ENCODE measurements around the gene SLCO1C1. TPM values are rescaled to one million over a fixed set of nuclear protein-coding genes. Genes with fewer than 3 reads are reported as not detected.

The SLCO1C1 gene
- total RNA-seq, 1 donor from 2014 or later: not detected

- H3K36me3 Mint-ChIP-seq (ENCODE audit: low read depth, unreplicated experiment): no peaks in the 10 kb centered on the region
- Histone ChIP-seq H3K27me3 (ENCODE audit: insufficient read depth, low read length) (no peaks in the 10 kb centered on the region), H2AFZ (ENCODE audit: low read depth, low read length) (no peak overlapping the region), H3K4me2 (ENCODE audit: low read length) (no peak overlapping the region), H3K9me3 (ENCODE audit: insufficient read depth, low read depth, low read length) (no peaks in the 10 kb centered on the region), H4K20me1 (ENCODE audit: insufficient read depth, low read length) (no peaks in the 10 kb centered on the region), H3K27ac (ENCODE audit: low read depth, low read length) (no peak overlapping the region), H3K4me1 (ENCODE audit: insufficient read depth, low read length) (no peaks in the 10 kb centered on the region), H3K79me2 (ENCODE audit: insufficient read depth, low read length) (no peaks in the 10 kb centered on the region), H3K36me3 (ENCODE audit: insufficient read depth, low read length) (no peaks in the 10 kb centered on the region), H3K9ac (ENCODE audit: low read length) (no peak overlapping the region), H3K4me3 (ENCODE audit: insufficient read depth, low read depth, low read length) (no peak overlapping the region)
- FAIRE-seq: no peak
- no peaks in the 10 kb centered on the region for H3K4me1 Mint-ChIP-seq (ENCODE audit: low read depth, unreplicated experiment)
- DNase-seq (ENCODE audit: low read depth): no peak
- H3K27me3 Mint-ChIP-seq (ENCODE audit: low read depth, unreplicated experiment): no peaks in the 10 kb centered on the region
- H3K27ac Mint-ChIP-seq (ENCODE audit: unreplicated experiment): no peak overlapping the region
- TF ChIP-seq EZH2 (IDR thresholded peaks at IDR 0.05; ENCODE audit: insufficient read depth, low read length): no peak
- H3K4me3 Mint-ChIP-seq (ENCODE audit: unreplicated experiment): no peak overlapping the region
- H3K9me3 Mint-ChIP-seq (ENCODE audit: unreplicated experiment): peaks cover 2% of the 10 kb centered on the region
These were observed 97.8 kb downstream of the SLCO1C1 start for GRCh38 chr12:20792971-20793370.

GRCh38 chr12:20798554-20798953 is 103.4 kb downstream of the SLCO1C1 start:
- H4K20me1 ChIP-seq (ENCODE audit: insufficient read depth, low read length): no peaks in the 10 kb centered on the region
- no peak overlapping the region for H3K4me2 ChIP-seq (ENCODE audit: low read length)
- Mint-ChIP-seq H3K27ac (ENCODE audit: unreplicated experiment) (no peak overlapping the region), H3K36me3 (ENCODE audit: low read depth, unreplicated experiment) (no peaks in the 10 kb centered on the region), H3K27me3 (ENCODE audit: low read depth, unreplicated experiment) (no peaks in the 10 kb centered on the region), H3K9me3 (ENCODE audit: unreplicated experiment) (peaks cover 2% of the 10 kb centered on the region), H3K4me1 (ENCODE audit: low read depth, unreplicated experiment) (no peaks in the 10 kb centered on the region), H3K4me3 (ENCODE audit: unreplicated experiment) (no peak overlapping the region)
- no peak overlapping the region for H3K4me3 ChIP-seq (ENCODE audit: insufficient read depth, low read depth, low read length)
- DNase-seq (ENCODE audit: low read depth): peak; percentile 2
- no peaks in the 10 kb centered on the region for H3K36me3 ChIP-seq (ENCODE audit: insufficient read depth, low read length)
- no peak overlapping the region for H2AFZ ChIP-seq (ENCODE audit: low read depth, low read length)
- no peak for FAIRE-seq
- H3K9ac ChIP-seq (ENCODE audit: low read length): no peak overlapping the region
- no peaks in the 10 kb centered on the region for H3K79me2 ChIP-seq (ENCODE audit: insufficient read depth, low read length)
- no peaks in the 10 kb centered on the region for H3K9me3 ChIP-seq (ENCODE audit: insufficient read depth, low read depth, low read length)
- no peaks in the 10 kb centered on the region for H3K4me1 ChIP-seq (ENCODE audit: insufficient read depth, low read length)
- H3K27me3 ChIP-seq (ENCODE audit: insufficient read depth, low read length): no peaks in the 10 kb centered on the region
- no peak overlapping the region for H3K27ac ChIP-seq (ENCODE audit: low read depth, low read length)
- TF ChIP-seq EZH2 (IDR thresholded peaks at IDR 0.05; ENCODE audit: insufficient read depth, low read length): no peak
- peak; percentile 27 for TF ChIP-seq CTCF (IDR thresholded peaks at IDR 0.05; ENCODE audit: insufficient read depth, low read depth, low read length)

- Histone ChIP-seq H4K20me1 (ENCODE audit: insufficient read depth, low read length) (no peaks in the 10 kb centered on the region), H3K79me2 (ENCODE audit: insufficient read depth, low read length) (no peaks in the 10 kb centered on the region), H3K4me2 (ENCODE audit: low read length) (no peak overlapping the region), H3K27me3 (ENCODE audit: insufficient read depth, low read length) (no peaks in the 10 kb centered on the region), H3K4me3 (ENCODE audit: insufficient read depth, low read depth, low read length) (no peak overlapping the region), H3K27ac (ENCODE audit: low read depth, low read length) (no peak overlapping the region), H3K9me3 (ENCODE audit: insufficient read depth, low read depth, low read length) (no peaks in the 10 kb centered on the region), H3K36me3 (ENCODE audit: insufficient read depth, low read length) (no peaks in the 10 kb centered on the region), H3K4me1 (ENCODE audit: insufficient read depth, low read length) (no peaks in the 10 kb centered on the region), H3K9ac (ENCODE audit: low read length) (no peak overlapping the region), H2AFZ (ENCODE audit: low read depth, low read length) (no peak overlapping the region)
- Mint-ChIP-seq H3K27me3 (ENCODE audit: low read depth, unreplicated experiment) (no peaks in the 10 kb centered on the region), H3K4me1 (ENCODE audit: low read depth, unreplicated experiment) (no peaks in the 10 kb centered on the region), H3K9me3 (ENCODE audit: unreplicated experiment) (no peaks in the 10 kb centered on the region), H3K36me3 (ENCODE audit: low read depth, unreplicated experiment) (no peaks in the 10 kb centered on the region), H3K27ac (ENCODE audit: unreplicated experiment) (no peak overlapping the region), H3K4me3 (ENCODE audit: unreplicated experiment) (no peak overlapping the region)
- DNase-seq (ENCODE audit: low read depth) (no peak), FAIRE-seq (no peak)
- no peak for TF ChIP-seq EZH2 (IDR thresholded peaks at IDR 0.05; ENCODE audit: insufficient read depth, low read length)
- TF ChIP-seq CTCF (IDR thresholded peaks at IDR 0.05; ENCODE audit: insufficient read depth, low read depth, low read length): no peak
These were observed 105.0 kb downstream of the SLCO1C1 start for GRCh38 chr12:20800160-20800559.
